IMR-90 (cell line): ENCODE measurements around the gene KCTD13. TPM values are rescaled to one million over a fixed set of nuclear protein-coding genes. Genes with fewer than 3 reads are reported as not detected.
A peak's percentile ranks its signal among the peaks of the same experiment; 100 is the strongest.

Experiments used
- ATAC-seq: fragments of 200-7000 bp; cut with Tn5 transposase; 2 replicates; pipeline ENCODE4 v1.9.1; 2020; ENCODE audit warnings: low read depth, mild to moderate bottlenecking, moderate library complexity
- BruUV-seq: library from RNA; stranded (reverse); fragments of 400-500 nt; replicated peaks from 2 replicates; lab custom pipeline; 2021; lab: Mats Ljungman, UMichigan
- CTCF ChIA-PET: fragments of 300-600 bp; formaldehyde crosslinking; extraction: SDS; loops from one replicate; lab custom pipeline; 2021; ENCODE audit warnings: antibody characterized with exemption; lab: Yijun Ruan, JAX
- POLR2A ChIA-PET: fragments of 300-600 bp; sonication (Branson Sonifier 250); formaldehyde crosslinking; loops from one replicate; lab custom pipeline; 2022; ENCODE audit warnings: antibody characterized with exemption; ENCODE audit not compliant: unreplicated experiment; lab: Charles Lee
- DNase-seq: peaks from one replicate; pipeline ENCODE4 v3.0.0; 2013
- H2AFZ ChIP-seq: replicated peaks from 2 replicates; pipeline ENCODE3; 2013; ENCODE audit warnings: low read length, mild to moderate bottlenecking; ENCODE audit not compliant: poor library complexity
- H2AK5ac ChIP-seq: 2 replicates; pipeline ENCODE4 v1.6.1; 2013; ENCODE audit warnings: low read depth, low read length, inconsistent platforms
- H2AK9ac ChIP-seq: replicated peaks from 2 replicates; pipeline ENCODE3; 2013; ENCODE audit warnings: mild to moderate bottlenecking, low read depth, low read length, moderate library complexity; ENCODE audit not compliant: poor library complexity
- H2BK120ac ChIP-seq: 2 replicates; pipeline ENCODE4 v1.6.1; 2013; ENCODE audit warnings: low read depth, low read length, inconsistent platforms
- H2BK15ac ChIP-seq: 3 replicates; pipeline ENCODE4 v1.6.1; 2013; ENCODE audit warnings: low read depth, low read length, inconsistent platforms
- H2BK20ac ChIP-seq: 2 replicates; pipeline ENCODE4 v1.6.1; 2013; ENCODE audit warnings: low read depth, mild to moderate bottlenecking, inconsistent platforms, low read length, moderate library complexity
- H2BK5ac ChIP-seq: 2 replicates; pipeline ENCODE4 v1.6.1; 2013; ENCODE audit warnings: mild to moderate bottlenecking, low read depth, low read length, inconsistent platforms; ENCODE audit not compliant: poor library complexity, severe bottlenecking
- H3K14ac ChIP-seq: replicated peaks from 2 replicates; pipeline ENCODE4 v1.6.1; 2013; ENCODE audit warnings: low read depth, low read length, inconsistent platforms
- H3K18ac ChIP-seq: 2 replicates; pipeline ENCODE4 v1.6.1; 2013; ENCODE audit warnings: low read depth, low read length, control low read depth
- H3K23ac ChIP-seq: 2 replicates; pipeline ENCODE4 v1.6.1; 2013; ENCODE audit warnings: low read depth, low read length, inconsistent platforms
- H3K27ac ChIP-seq: 2 replicates; pipeline ENCODE4 v1.5.1; 2013; ENCODE audit warnings: mild to moderate bottlenecking, control low read depth, low read length; ENCODE audit not compliant: insufficient read depth
- H3K27me3 ChIP-seq: 2 replicates; pipeline ENCODE4 v1.6.1; 2013; ENCODE audit warnings: low read length; ENCODE audit not compliant: control insufficient read depth, insufficient read depth
- H3K36me3 ChIP-seq: 2 replicates; pipeline ENCODE4 v1.6.1; 2013; ENCODE audit warnings: low read length, mixed read lengths; ENCODE audit not compliant: control insufficient read depth, insufficient read depth
- H3K4ac ChIP-seq: 2 replicates; pipeline ENCODE4 v1.6.1; 2013; ENCODE audit warnings: low read depth, low read length, inconsistent platforms
- H3K4me1 ChIP-seq: 2 replicates; pipeline ENCODE4 v1.6.1; 2013; ENCODE audit warnings: low read length, mixed read lengths; ENCODE audit not compliant: control insufficient read depth, insufficient read depth
- H3K4me2 ChIP-seq: 2 replicates; pipeline ENCODE4 v1.6.1; 2013; ENCODE audit warnings: low read depth, mild to moderate bottlenecking, control low read depth, low read length, moderate library complexity
- H3K4me3 ChIP-seq: 2 replicates; pipeline ENCODE4 v1.5.1; 2013; ENCODE audit warnings: low read depth, mild to moderate bottlenecking, control low read depth, low read length, moderate library complexity; ENCODE audit not compliant: insufficient read depth
- H3K56ac ChIP-seq: 2 replicates; pipeline ENCODE4 v1.6.1; 2013; ENCODE audit warnings: low read length, inconsistent platforms; ENCODE audit not compliant: insufficient read depth; ENCODE audit errors: extremely low read depth
- H3K79me1 ChIP-seq, 2 experiments: 2 replicates each; pipeline ENCODE4 v1.6.1; 2013; ENCODE audit warnings: low read length in 2 of 2, inconsistent platforms in 1 of 2, low read depth in 1 of 2
- H3K9ac ChIP-seq: 2 replicates; pipeline ENCODE4 v1.6.1; 2013; ENCODE audit warnings: low read depth, low read length, control low read depth
- H3K9me1 ChIP-seq: 2 replicates; pipeline ENCODE4 v1.6.1; 2013; ENCODE audit warnings: low read length, inconsistent platforms; ENCODE audit not compliant: insufficient read depth
- H3K9me3 ChIP-seq: 2 replicates; pipeline ENCODE4 v1.6.1; 2013; ENCODE audit warnings: low read length; ENCODE audit not compliant: control insufficient read depth, insufficient read depth
- H4K20me1 ChIP-seq: 2 replicates; pipeline ENCODE4 v1.6.1; 2013; ENCODE audit warnings: low read length, inconsistent platforms; ENCODE audit not compliant: insufficient read depth
- H4K5ac ChIP-seq: 2 replicates; pipeline ENCODE4 v1.6.1; 2013; ENCODE audit warnings: mild to moderate bottlenecking, low read depth, low read length, control low read depth
- H4K8ac ChIP-seq, 2 experiments: 2 replicates each; pipeline ENCODE4 v1.6.1; 2013; ENCODE audit warnings: low read depth in 2 of 2, low read length in 2 of 2, control low read depth in 1 of 2, inconsistent platforms in 1 of 2
- H4K91ac ChIP-seq: 2 replicates; pipeline ENCODE4 v1.6.1; 2013; ENCODE audit warnings: low read depth, low read length, inconsistent platforms; ENCODE audit not compliant: insufficient read depth
- CEBPB ChIP-seq: IDR thresholded peaks from 2 replicates; pipeline ENCODE4 v1.6.1; 2012; ENCODE audit warnings: low read depth, low read length, improper control_type of control experiment
- CHD1 ChIP-seq: IDR thresholded peaks from 2 replicates; pipeline ENCODE4 v1.6.1; 2012; ENCODE audit warnings: low read depth, low read length, improper control_type of control experiment
- CTCF ChIP-seq: conservative IDR thresholded peaks from 2 replicates; pipeline ENCODE4 v1.5.1; 2012; ENCODE audit warnings: mild to moderate bottlenecking, low read depth, low read length, improper control_type of control experiment
- FOS ChIP-seq: fragments of 150-350 bp; IDR thresholded peaks from 2 replicates; pipeline ENCODE4 v1.6.1; 2016; ENCODE audit warnings: low read depth, low read length
- MAZ ChIP-seq: IDR thresholded peaks from 2 replicates; pipeline ENCODE4 v1.6.1; 2012; ENCODE audit warnings: low read depth, mild to moderate bottlenecking, low read length, improper control_type of control experiment, moderate library complexity, borderline replicate concordance
- MXI1 ChIP-seq: IDR thresholded peaks from 2 replicates; pipeline ENCODE4 v1.6.1; 2012; ENCODE audit warnings: low read depth, mild to moderate bottlenecking, low read length, moderate library complexity, borderline replicate concordance
- NFE2L2 ChIP-seq: fragments of 150-350 bp; IDR thresholded peaks from 2 replicates; pipeline ENCODE4 v1.6.1; 2016; ENCODE audit warnings: low read depth, mild to moderate bottlenecking, low read length
- RAD21 ChIP-seq: IDR thresholded peaks from 2 replicates; pipeline ENCODE4 v1.6.1; 2012; ENCODE audit warnings: low read length, improper control_type of control experiment
- RCOR1 ChIP-seq: IDR thresholded peaks from 2 replicates; pipeline ENCODE4 v1.6.1; 2012; ENCODE audit warnings: mild to moderate bottlenecking, low read length, improper control_type of control experiment; ENCODE audit not compliant: insufficient replicate concordance
- RFX5 ChIP-seq: IDR thresholded peaks from 2 replicates; pipeline ENCODE4 v1.8.0; 2012; ENCODE audit warnings: low read depth, mild to moderate bottlenecking, low read length, moderate library complexity
- WGBS, 2 experiments: methylation state at CpG; one replicate each; pipeline versions ENCODE4 v1.1.5 to v1.1.7; 2013; ENCODE audit warnings: missing lambda C conversion rate in 2 of 2; ENCODE audit not compliant: insufficient read length in 1 of 2; ENCODE audit errors: extremely low coverage in 2 of 2; 5-methylcytosine and 5-hydroxymethylcytosine counted together
- dilution Hi-C: fragments of 300-500 bp; cut with HindIII; formaldehyde crosslinking; loops from one replicate; pipeline ENCODE4 v1.14.3; 2018; ENCODE audit warnings: low sequenced_read_pairs; ENCODE audit not compliant: unreplicated experiment
- in situ Hi-C: fragments of 300-500 bp; cut with MboI; formaldehyde crosslinking; loops from 3 replicates; pipeline ENCODE4 v1.14.3; 2019; ENCODE audit warnings: low sequenced_read_pairs, inconsistent platforms, mixed read lengths
- intact Hi-C: fragments of 100-400 bp; cut with micrococcal nuclease; formaldehyde crosslinking; loops from 2 replicates; pipeline ENCODE4 v1.10.0; 2022
- polyA plus RNA-seq, 3 experiments: library from polyadenylated mRNA; depleted of rRNA; stranded (reverse); fragments of >200 nt; gene quantifications; 2 replicates each; pipeline ENCODE4 v1.2.3, GENCODE V29; 2012; ENCODE audit warnings: low replicate concordance in 1 of 3
- total RNA-seq: library from RNA; depleted of rRNA; stranded (reverse); fragments of >200 nt; gene quantifications from 2 replicates; pipeline ENCODE4 v1.2.3, GENCODE V29; 2012

Gene KCTD13
- total and polyA plus RNA-seq, 2 of the 4 experiments (the other 2 are of a cell fraction), result 4.1 to 20.7 TPM

GRCh38 chr16:29864205-29864604 is 61.8 kb downstream of the KCTD13 start:
- DNase-seq (no peak), ATAC-seq (no peak)
- H2AK5ac ChIP-seq, result 0 out of 2 replicates have a peak overlapping the region, but pooled peaks have one; percentile 11
- in situ Hi-C loops, result no loop called here
- H4K8ac ChIP-seq, result no peak overlapping the region
- H3K23ac ChIP-seq, result no peak overlapping the region
- dilution Hi-C loops, result no loop called here
- no peak overlapping the region for H4K5ac ChIP-seq
- peaks cover 7 to 25% of the 10 kb centered on the region in 2 experiments; a peak in 3 of 4 replicates for H3K79me1 ChIP-seq
- ChIA-PET POLR2A (no interaction called here), CTCF (no interaction called here)
- H3K9me3 ChIP-seq, result no peaks in the 10 kb centered on the region
- no peak overlapping the region for H3K14ac ChIP-seq
- H2BK20ac ChIP-seq, result no peak overlapping the region
- H2BK5ac ChIP-seq, result no peak overlapping the region
- no peaks in the 10 kb centered on the region; the same call in 1 of the 2 replicates for H4K20me1 ChIP-seq
- H3K36me3 ChIP-seq, result peaks cover 13% of the 10 kb centered on the region
- 93% methylated on average over 5 of the region's 9 CpGs; no CpG with 5 or more reads in 1 of the 2 experiments for WGBS, 2 experiments
- intact Hi-C loops, result loop anchor here (2.0 to 5.0 kb wide), 2 partner anchors 27 to 42 kb away; partner anchors contain the start of gene MVP
- no peak overlapping the region for H3K18ac ChIP-seq
- H3K4me1 ChIP-seq, result peaks cover 3% of the 10 kb centered on the region; the same call in 1 of the 2 replicates
- no peak overlapping the region for H3K9ac ChIP-seq
- H2AFZ ChIP-seq, result no peak overlapping the region
- peaks cover 9% of the 10 kb centered on the region for H3K9me1 ChIP-seq
- H2BK120ac ChIP-seq, result no peak overlapping the region
- no peaks in the 10 kb centered on the region for H3K27me3 ChIP-seq
- H3K27ac ChIP-seq, result no peak overlapping the region
- no peak for TF ChIP-seq RCOR1
- TF ChIP-seq CHD1, result no peak
- no peak for TF ChIP-seq CEBPB
- TF ChIP-seq RAD21, result no peak
- TF ChIP-seq NFE2L2, result no peak
- TF ChIP-seq MAZ, result no peak
- TF ChIP-seq CTCF, result no peak
- TF ChIP-seq FOS, result no peak
- no peak for TF ChIP-seq MXI1
- TF ChIP-seq RFX5, result no peak
- H3K4me2 ChIP-seq, result no peak overlapping the region
- H3K4ac ChIP-seq, result no peak overlapping the region
- H2AK9ac ChIP-seq, result peak overlapping the region; percentile 61
- BruUV-seq, result no TSS peak
- H3K56ac ChIP-seq, result no peak overlapping the region
- no peak overlapping the region for H4K91ac ChIP-seq
- no peak overlapping the region for H2BK15ac ChIP-seq
- no peak overlapping the region for H3K4me3 ChIP-seq
